Neural progenitor cell (in vitro differentiated cells): ENCODE results near the gene WEE1.

Source experiments
- EZH2 ChIP-seq: fragments of 200-600 bp; sonication (generic); IDR thresholded peaks from 2 replicates; pipeline ENCODE4 v1.6.1; 2017; ENCODE audit warnings: antibody characterized with exemption, mild to moderate bottlenecking, moderate library complexity
- TF ChIP-seq, protein P1 (sequence below): fragments of 200-600 bp; sonication (generic); IDR thresholded peaks from 2 replicates; pipeline ENCODE4 v1.5.1; 2017; ENCODE audit warnings: antibody characterized with exemption, mild to moderate bottlenecking

GRCh38 chr11:9633679-9634078 is 60.2 kb downstream of the WEE1 start:
- TF ChIP-seq, protein P1, sequence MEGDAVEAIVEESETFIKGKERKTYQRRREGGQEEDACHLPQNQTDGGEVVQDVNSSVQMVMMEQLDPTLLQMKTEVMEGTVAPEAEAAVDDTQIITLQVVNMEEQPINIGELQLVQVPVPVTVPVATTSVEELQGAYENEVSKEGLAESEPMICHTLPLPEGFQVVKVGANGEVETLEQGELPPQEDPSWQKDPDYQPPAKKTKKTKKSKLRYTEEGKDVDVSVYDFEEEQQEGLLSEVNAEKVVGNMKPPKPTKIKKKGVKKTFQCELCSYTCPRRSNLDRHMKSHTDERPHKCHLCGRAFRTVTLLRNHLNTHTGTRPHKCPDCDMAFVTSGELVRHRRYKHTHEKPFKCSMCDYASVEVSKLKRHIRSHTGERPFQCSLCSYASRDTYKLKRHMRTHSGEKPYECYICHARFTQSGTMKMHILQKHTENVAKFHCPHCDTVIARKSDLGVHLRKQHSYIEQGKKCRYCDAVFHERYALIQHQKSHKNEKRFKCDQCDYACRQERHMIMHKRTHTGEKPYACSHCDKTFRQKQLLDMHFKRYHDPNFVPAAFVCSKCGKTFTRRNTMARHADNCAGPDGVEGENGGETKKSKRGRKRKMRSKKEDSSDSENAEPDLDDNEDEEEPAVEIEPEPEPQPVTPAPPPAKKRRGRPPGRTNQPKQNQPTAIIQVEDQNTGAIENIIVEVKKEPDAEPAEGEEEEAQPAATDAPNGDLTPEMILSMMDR = no peak
- no peak for TF ChIP-seq EZH2
